GM18511 (cell line): ENCODE results near the gene CAPN15.
A peak's percentile ranks its signal among the peaks of the same experiment; 100 is the strongest.

Experiments used
- ATAC-seq: cut with Tn5 transposase; IDR thresholded peaks from one replicate; pipeline ENCODE4 v1.9.1; 2021; ENCODE audit warnings: mild to moderate bottlenecking, moderate library complexity; ENCODE audit not compliant: unreplicated experiment

Gene CAPN15

GRCh38 chr16:559411-560203, 32.1 kb downstream of the CAPN15 start:
- ATAC-seq = no peak

GRCh38 chr16:560204-560700, 32.7 kb downstream of the CAPN15 start, which contains the start of gene PRR35:
PRR35 (plus strand) TSS chr16:560394; CDS start chr16:563295, 2,901 bp downstream.
- ATAC-seq = no peak

- ATAC-seq = no peak
Measured at GRCh38 chr16:560701-561412, 33.3 kb downstream of the CAPN15 start.

GRCh38 chr16:561413-561794, 33.9 kb downstream of the CAPN15 start:
- ATAC-seq = no peak

GRCh38 chr16:561957-562938, 34.7 kb downstream of the CAPN15 start:
- ATAC-seq = no peak

- ATAC-seq = no peak
Measured at GRCh38 chr16:563072-563644, 35.6 kb downstream of the CAPN15 start.

- ATAC-seq = no peak
Measured at GRCh38 chr16:564690-565418, 37.3 kb downstream of the CAPN15 start.

- ATAC-seq = no peak
Measured at GRCh38 chr16:565419-566330, 38.2 kb downstream of the CAPN15 start.

- peak; percentile 65 for ATAC-seq
Measured at GRCh38 chr16:566475-567372, 39.2 kb downstream of the CAPN15 start, which contains the start of gene NHLRC4. NHLRC4 (plus strand) TSS chr16:567005; CDS start chr16:568048, 1,043 bp downstream.

GRCh38 chr16:567373-568256, 40.1 kb downstream of the CAPN15 start:
- no peak for ATAC-seq

- ATAC-seq = no peak
Measured at GRCh38 chr16:568401-569258, 41.1 kb downstream of the CAPN15 start.

- ATAC-seq = no peak
Measured at GRCh38 chr16:569445-570254, 42.1 kb downstream of the CAPN15 start, which contains the start of gene PIGQ. PIGQ (plus strand) TSS chr16:569968; CDS start chr16:574075, 4,107 bp downstream.

- ATAC-seq = no peak
Measured at GRCh38 chr16:572865-573650, 45.5 kb downstream of the CAPN15 start.
